GM12874 (cell line): ENCODE data around the gene RASA2.

ENCODE experiments used
- TF ChIP-seq, protein P1 (sequence below): IDR thresholded peaks from 2 replicates; pipeline ENCODE4 v1.5.1; 2011; ENCODE audit warnings: low read depth, mild to moderate bottlenecking, control low read depth, low read length, moderate library complexity; ENCODE audit not compliant: insufficient read depth

The RASA2 gene

DNA sequence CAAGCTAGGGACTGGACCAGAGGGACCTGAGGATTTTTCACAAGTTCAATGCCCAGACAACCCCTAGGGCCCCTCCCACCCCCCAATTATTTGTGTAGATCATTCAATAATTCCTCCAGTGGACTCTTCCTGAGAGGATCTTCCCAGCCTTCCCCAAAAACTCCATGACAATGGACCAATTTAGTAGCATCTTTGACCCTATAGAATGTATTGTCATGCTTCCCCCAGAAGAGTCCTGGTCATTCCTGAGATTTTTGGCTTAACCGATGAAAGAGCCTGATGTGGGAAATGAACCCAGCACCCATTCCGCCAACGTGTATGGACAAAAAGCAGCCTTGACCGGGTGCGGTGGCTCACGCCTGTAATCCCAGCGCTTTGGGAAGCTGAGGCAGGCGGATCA lies 132.1 kb downstream of the RASA2 start:
- TF ChIP-seq, protein P1, sequence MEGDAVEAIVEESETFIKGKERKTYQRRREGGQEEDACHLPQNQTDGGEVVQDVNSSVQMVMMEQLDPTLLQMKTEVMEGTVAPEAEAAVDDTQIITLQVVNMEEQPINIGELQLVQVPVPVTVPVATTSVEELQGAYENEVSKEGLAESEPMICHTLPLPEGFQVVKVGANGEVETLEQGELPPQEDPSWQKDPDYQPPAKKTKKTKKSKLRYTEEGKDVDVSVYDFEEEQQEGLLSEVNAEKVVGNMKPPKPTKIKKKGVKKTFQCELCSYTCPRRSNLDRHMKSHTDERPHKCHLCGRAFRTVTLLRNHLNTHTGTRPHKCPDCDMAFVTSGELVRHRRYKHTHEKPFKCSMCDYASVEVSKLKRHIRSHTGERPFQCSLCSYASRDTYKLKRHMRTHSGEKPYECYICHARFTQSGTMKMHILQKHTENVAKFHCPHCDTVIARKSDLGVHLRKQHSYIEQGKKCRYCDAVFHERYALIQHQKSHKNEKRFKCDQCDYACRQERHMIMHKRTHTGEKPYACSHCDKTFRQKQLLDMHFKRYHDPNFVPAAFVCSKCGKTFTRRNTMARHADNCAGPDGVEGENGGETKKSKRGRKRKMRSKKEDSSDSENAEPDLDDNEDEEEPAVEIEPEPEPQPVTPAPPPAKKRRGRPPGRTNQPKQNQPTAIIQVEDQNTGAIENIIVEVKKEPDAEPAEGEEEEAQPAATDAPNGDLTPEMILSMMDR = no peak

GRCh38 chr3:141619450-141619849 lies 132.6 kb downstream of the RASA2 start:
- TF ChIP-seq, protein P1 = no peak

GRCh38 chr3:141623691-141624090 lies 136.9 kb downstream of the RASA2 start:
- TF ChIP-seq, protein P1 = no peak

DNA sequence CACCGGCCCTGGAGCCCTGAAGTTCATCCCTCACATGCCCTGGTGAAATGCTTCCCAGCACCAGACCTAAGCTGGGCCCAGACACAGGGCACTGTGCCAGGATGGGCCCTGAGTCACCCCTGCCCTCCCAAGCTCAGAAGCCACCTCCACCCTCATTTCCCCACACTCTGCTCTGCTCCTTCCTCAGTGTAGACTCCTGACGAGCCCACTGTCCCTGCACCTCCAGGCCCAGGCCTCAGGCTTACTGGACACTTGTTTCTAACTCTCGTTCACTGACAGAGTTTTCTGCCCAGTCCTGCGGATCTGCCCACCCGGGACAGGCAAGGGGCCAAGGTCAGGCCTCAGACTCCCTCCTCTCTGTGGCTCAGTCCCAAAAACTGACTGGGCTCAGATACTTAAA lies 138.7 kb downstream of the RASA2 start:
- TF ChIP-seq, protein P1 = no peak

GRCh38 chr3:141629976-141630375 lies 143.1 kb downstream of the RASA2 start:
- TF ChIP-seq, protein P1 = no peak

DNA sequence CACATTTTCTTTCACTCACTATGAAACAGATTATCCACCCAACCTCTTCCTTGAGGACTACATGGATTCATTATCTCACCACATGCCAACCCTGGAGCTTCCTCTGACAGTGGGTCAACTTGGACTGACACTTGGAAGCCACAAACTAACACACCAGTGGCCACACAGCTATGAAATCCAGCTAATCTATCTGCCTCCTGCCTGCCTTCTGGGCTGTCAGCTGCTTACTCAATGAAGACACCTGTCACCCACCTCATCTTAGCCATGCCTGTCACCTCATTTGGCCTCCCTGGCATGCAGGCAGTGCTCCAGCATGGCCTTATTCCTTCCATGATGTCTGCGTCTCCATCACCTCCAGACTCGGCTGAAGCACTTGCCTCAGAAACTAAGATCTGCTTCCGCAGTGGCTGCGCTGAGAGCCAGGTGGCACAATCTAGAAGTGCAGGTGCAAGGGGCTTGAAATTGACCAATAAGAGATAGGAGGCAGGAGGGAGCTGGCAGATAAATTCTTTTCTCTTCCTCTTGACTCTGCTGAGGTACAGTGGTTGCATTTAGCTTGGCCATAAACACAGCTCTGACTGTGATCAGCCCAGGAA lies 146.1 kb downstream of the RASA2 start:
- TF ChIP-seq, protein P1 = no peak

GRCh38 chr3:141642215-141642614 lies 155.4 kb downstream of the RASA2 start:
- TF ChIP-seq, protein P1 = no peak
